GM12873 (cell line): ENCODE data around the gene TMEM174.

Source experiments
- CTCF ChIP-seq: IDR thresholded peaks from 2 replicates; pipeline ENCODE4 v1.5.1; 2012; ENCODE audit warnings: low read depth, mild to moderate bottlenecking, moderate library complexity, low read length, control low read depth; ENCODE audit not compliant: insufficient read depth; ENCODE audit errors: missing control alignments

TMEM174 gene

GRCh38 chr5:73172951-73173350 lies at the start of gene TMEM174:
Gene TMEM174, plus strand, starts transcription at chr5:73173193. Its CDS starts 51 bp downstream, at chr5:73173244.
- no peak for TF ChIP-seq CTCF

- TF ChIP-seq CTCF = no peak
Observed at GRCh38 chr5:73125289-73125688, 47.7 kb upstream of the TMEM174 start.

GRCh38 chr5:73126381-73126780 lies 46.6 kb upstream of the TMEM174 start:
- no peak for TF ChIP-seq CTCF

GRCh38 chr5:73126957-73127356 lies 46.0 kb upstream of the TMEM174 start:
- no peak for TF ChIP-seq CTCF

- no peak for TF ChIP-seq CTCF
Observed at GRCh38 chr5:73129143-73129542, 43.9 kb upstream of the TMEM174 start.

- TF ChIP-seq CTCF = no peak
Observed at GRCh38 chr5:73130811-73131210, 42.2 kb upstream of the TMEM174 start.

GRCh38 chr5:73131711-73132425 lies 41.1 kb upstream of the TMEM174 start:
- TF ChIP-seq CTCF = no peak
